ENCODE measurements around the gene SPG7. TPM values are rescaled to one million over a fixed set of nuclear protein-coding genes. Genes with fewer than 3 reads are reported as not detected.

The SPG7 gene
- total and polyA plus RNA-seq, 5 experiments from 2014 or later = 44.8 to 169 (median 58.2) TPM

GRCh38 chr16:89473791-89474414 lies 34.3 kb upstream of the SPG7 start:
- POLR2A ChIA-PET = interaction anchor here (0.6 to 2.0 kb wide), 6 partner anchors 10 to 38 kb away, joined by 3 to 9 read pairs (median 4); no protein-coding TSS in a partner anchor
- peaks cover 52 to 96% (median 90%) of the 10 kb centered on the region in 4 donors for H3K4me1 Mint-ChIP-seq
- ATAC-seq (no peak), DNase-seq (no peak)
- peaks cover 0 to 5% (median 1%) of the 10 kb centered on the region in 9 donors for H3K9me3 Mint-ChIP-seq
- H3K27me3 Mint-ChIP-seq = no peaks in the 10 kb centered on the region
- H3K27ac Mint-ChIP-seq = peak overlapping the region; percentile 41 to 90 (median 86)
- peak overlapping the region; percentile 2 to 92 (median 78) for H3K4me3 Mint-ChIP-seq
- H3K36me3 Mint-ChIP-seq = peaks cover 0 to 7% (median 4%) of the 10 kb centered on the region in 3 donors

- DNase-seq = peak in 1 of 10 donors; percentile 44
- H3K27me3 Mint-ChIP-seq = no peaks in the 10 kb centered on the region
- no peak for ATAC-seq
- peaks cover 52 to 97% (median 92%) of the 10 kb centered on the region in 4 donors for H3K4me1 Mint-ChIP-seq
- H3K36me3 Mint-ChIP-seq = peaks cover 0 to 4% (median 2%) of the 10 kb centered on the region in 3 donors
- peak overlapping the region in 9 of 10 donors; percentile 18 to 92 (median 48) for H3K4me3 Mint-ChIP-seq
- peaks cover 0 to 5% (median 1%) of the 10 kb centered on the region in 9 donors for H3K9me3 Mint-ChIP-seq
- peak overlapping the region; percentile 46 to 88 (median 84) for H3K27ac Mint-ChIP-seq
- POLR2A ChIA-PET = interaction anchor here (1.0 to 2.0 kb wide), 5 partner anchors 9 to 36 kb away, joined by 3 to 9 read pairs (median 4); no protein-coding TSS in a partner anchor
Observed at GRCh38 chr16:89475144-89475543, 33.1 kb upstream of the SPG7 start.

GRCh38 chr16:89476379-89476778 lies 31.8 kb upstream of the SPG7 start:
- peak overlapping the region; percentile 46 to 92 (median 85) for H3K27ac Mint-ChIP-seq
- ATAC-seq (peak; percentile 38 to 49), DNase-seq (no peak)
- POLR2A ChIA-PET = interaction anchor here (0.7 to 1.7 kb wide), 4 partner anchors 13 to 798 kb away, joined by 3 to 9 read pairs (median 4); no protein-coding TSS in a partner anchor
- H3K27me3 Mint-ChIP-seq = no peaks in the 10 kb centered on the region
- peaks cover 58 to 97% (median 92%) of the 10 kb centered on the region in 4 donors for H3K4me1 Mint-ChIP-seq
- peak overlapping the region; percentile 59 to 92 (median 82) for H3K4me3 Mint-ChIP-seq
- H3K9me3 Mint-ChIP-seq = peaks cover 0 to 5% (median 1%) of the 10 kb centered on the region in 9 donors
- peaks cover 0 to 9% (median 4%) of the 10 kb centered on the region in 3 donors for H3K36me3 Mint-ChIP-seq

GRCh38 chr16:89476811-89477261 lies 31.4 kb upstream of the SPG7 start:
- Mint-ChIP-seq H3K4me3 (peak overlapping the region; percentile 59 to 92 (median 82)), H3K36me3 (peaks cover 0 to 12% (median 4%) of the 10 kb centered on the region in 3 donors), H3K9me3 (peaks cover 0 to 5% (median 1%) of the 10 kb centered on the region in 9 donors), H3K27me3 (no peaks in the 10 kb centered on the region), H3K4me1 (peaks cover 60 to 97% (median 92%) of the 10 kb centered on the region in 4 donors), H3K27ac (peak overlapping the region; percentile 46 to 92 (median 85))
- ATAC-seq (peak; percentile 51 to 55), DNase-seq (no peak)
- POLR2A ChIA-PET = interaction anchor here (0.7 to 1.7 kb wide), 6 partner anchors 9 to 799 kb away, joined by 3 to 9 read pairs (median 4); no protein-coding TSS in a partner anchor

- ATAC-seq (peak; percentile 38 to 43), DNase-seq (peak in 2 of 10 donors; percentile 25)
- peak overlapping the region; percentile 65 to 94 (median 90) for H3K27ac Mint-ChIP-seq
- H3K4me1 Mint-ChIP-seq = peaks cover 57 to 96% (median 92%) of the 10 kb centered on the region in 4 donors
- POLR2A ChIA-PET = interaction anchor here (0.6 to 1.1 kb wide), 3 partner anchors 10 to 163 kb away, joined by 3 read pairs; no protein-coding TSS in a partner anchor
- H3K36me3 Mint-ChIP-seq = peaks cover 0 to 19% (median 4%) of the 10 kb centered on the region in 3 donors
- no peaks in the 10 kb centered on the region for H3K27me3 Mint-ChIP-seq
- H3K9me3 Mint-ChIP-seq = peaks cover 0 to 5% (median 1%) of the 10 kb centered on the region in 9 donors
- peak overlapping the region; percentile 67 to 93 (median 88) for H3K4me3 Mint-ChIP-seq
Observed at GRCh38 chr16:89478576-89479221, 29.5 kb upstream of the SPG7 start.

- no peak for ATAC-seq
- Mint-ChIP-seq H3K27me3 (no peaks in the 10 kb centered on the region), H3K36me3 (peaks cover 0 to 25% (median 2%) of the 10 kb centered on the region in 3 donors), H3K9me3 (no peaks in the 10 kb centered on the region), H3K4me1 (peaks cover 64 to 96% (median 92%) of the 10 kb centered on the region in 4 donors), H3K4me3 (peak overlapping the region; percentile 20 to 94 (median 86)), H3K27ac (peak overlapping the region; percentile 49 to 99 (median 96))
- POLR2A ChIA-PET = interaction anchor here (0.5 to 6.5 kb wide), 7 partner anchors 14 to 166 kb away, joined by 3 to 60 read pairs (median 5); partner anchors contain the start of gene SPG7
- DNase-seq = no peak
Observed at GRCh38 chr16:89481356-89481955, 26.7 kb upstream of the SPG7 start.

GRCh38 chr16:89482150-89482816 lies 25.9 kb upstream of the SPG7 start:
- Mint-ChIP-seq H3K36me3 (peaks cover 0 to 26% (median 2%) of the 10 kb centered on the region in 3 donors), H3K9me3 (no peaks in the 10 kb centered on the region), H3K4me3 (peak overlapping the region; percentile 69 to 94 (median 86)), H3K27ac (peak overlapping the region; percentile 49 to 99 (median 96)), H3K27me3 (no peaks in the 10 kb centered on the region), H3K4me1 (peaks cover 61 to 94% (median 91%) of the 10 kb centered on the region in 4 donors)
- DNase-seq (no peak), ATAC-seq (no peak)
- POLR2A ChIA-PET = interaction anchor here (0.5 to 6.5 kb wide), 9 partner anchors 8 to 166 kb away, joined by 3 to 60 read pairs (median 9); partner anchors contain the start of gene SPG7

- Mint-ChIP-seq H3K4me3 (peak overlapping the region; percentile 69 to 94 (median 86)), H3K27ac (peak overlapping the region; percentile 49 to 99 (median 96)), H3K9me3 (no peaks in the 10 kb centered on the region), H3K4me1 (peaks cover 61 to 94% (median 92%) of the 10 kb centered on the region in 4 donors), H3K36me3 (peaks cover 0 to 26% (median 2%) of the 10 kb centered on the region in 3 donors), H3K27me3 (no peaks in the 10 kb centered on the region)
- DNase-seq = no peak
- ATAC-seq = no peak
- POLR2A ChIA-PET = interaction anchor here (0.6 to 6.5 kb wide), 13 partner anchors 8 to 242 kb away, joined by 3 to 60 read pairs (median 8); partner anchors contain the start of gene SPG7
Observed at GRCh38 chr16:89482817-89483205, 25.4 kb upstream of the SPG7 start.

GRCh38 chr16:89484041-89484501 lies 24.1 kb upstream of the SPG7 start:
- POLR2A ChIA-PET = interaction anchor here (0.7 to 6.5 kb wide), 17 partner anchors 9 to 243 kb away, joined by 3 to 60 read pairs (median 5); partner anchors contain the start of genes CHMP1A, SPATA33 and SPG7
- Mint-ChIP-seq H3K4me1 (peaks cover 59 to 94% (median 92%) of the 10 kb centered on the region in 4 donors), H3K36me3 (peaks cover 0 to 26% (median 2%) of the 10 kb centered on the region in 3 donors), H3K27me3 (no peaks in the 10 kb centered on the region), H3K27ac (peak overlapping the region; percentile 87 to 99 (median 96)), H3K9me3 (no peaks in the 10 kb centered on the region), H3K4me3 (peak overlapping the region; percentile 73 to 94 (median 89))
- ATAC-seq (peak; percentile 68 to 81), DNase-seq (peak in 4 of 10 donors; percentile 28 to 88 (median 80))

DNA sequence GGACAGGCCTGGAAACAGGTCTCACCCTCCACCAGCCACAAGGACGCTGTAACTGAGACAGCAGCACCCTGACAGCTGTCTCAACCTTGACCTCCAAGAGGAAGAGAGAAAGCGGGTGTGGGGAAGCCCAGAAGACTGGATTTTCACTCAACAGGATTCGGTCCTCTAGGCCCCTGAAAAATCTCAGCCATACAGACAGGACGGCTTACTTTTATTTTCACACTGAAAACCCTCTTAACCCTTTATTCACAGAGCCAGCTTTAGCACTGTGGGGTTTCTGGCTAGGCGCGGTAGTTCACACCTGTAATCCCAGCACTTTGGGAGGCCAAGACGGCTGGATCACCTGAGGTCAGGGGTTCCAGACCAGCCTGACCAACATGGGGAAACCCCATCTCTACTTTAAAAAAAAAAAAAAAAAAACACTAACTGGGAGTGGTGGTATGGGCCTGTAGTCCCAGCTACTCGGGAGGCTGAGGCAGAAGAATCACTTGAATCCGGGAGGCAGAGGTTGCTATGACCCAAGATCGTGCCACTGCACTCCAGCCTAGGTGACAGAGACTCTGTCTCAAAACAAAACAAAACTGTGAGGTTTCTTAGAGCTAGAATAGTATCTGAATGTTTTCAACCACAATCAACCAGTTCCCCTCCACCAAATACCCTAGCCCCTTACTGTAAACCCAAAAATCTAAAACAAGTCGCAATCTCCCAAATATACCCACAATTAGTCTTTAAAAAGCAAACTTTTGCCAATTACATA lies 23.1 kb upstream of the SPG7 start:
- peaks cover 60 to 90% (median 87%) of the 10 kb centered on the region in 4 donors for H3K4me1 Mint-ChIP-seq
- POLR2A ChIA-PET = interaction anchor here (0.7 to 6.5 kb wide), 14 partner anchors 9 to 169 kb away, joined by 3 to 60 read pairs (median 5); partner anchors contain the start of gene SPG7
- H3K9me3 Mint-ChIP-seq = no peaks in the 10 kb centered on the region
- peaks cover 0 to 26% (median 2%) of the 10 kb centered on the region in 3 donors for H3K36me3 Mint-ChIP-seq
- peak overlapping the region; percentile 73 to 94 (median 89) for H3K4me3 Mint-ChIP-seq
- H3K27ac Mint-ChIP-seq = peak overlapping the region; percentile 87 to 99 (median 96)
- ATAC-seq (peak in 1 of 2 donors; percentile 15), DNase-seq (peak in 4 of 10 donors; percentile 25 to 60 (median 46))
- H3K27me3 Mint-ChIP-seq = no peaks in the 10 kb centered on the region
